Breast epithelium (tissue), 4 donors: Measurements from ENCODE around the gene BMP7. TPM values are rescaled to one million over a fixed set of nuclear protein-coding genes. Genes with fewer than 3 reads are reported as not detected.

ENCODE experiments used
- DNase-seq, 2 donors: peaks; one replicate each; pipeline ENCODE4 v3.0.0-alpha.2; 2019; ENCODE audit warnings: low spot score in 2 of 2
- H3K27ac ChIP-seq, 2 donors: fragments of 200-600 bp; sonication (generic) in 1 of 2; one replicate each; pipeline ENCODE4 v1.5.1; 2016 to 2019; ENCODE audit warnings: mild to moderate bottlenecking in 1 of 2
- H3K27me3 ChIP-seq, 2 donors: fragments of 200-600 bp; sonication (generic) in 1 of 2; one replicate each; pipeline versions ENCODE4 v1.5.1 to v1.6.0; 2017 to 2019; ENCODE audit warnings: control low read depth in 1 of 2, mild to moderate bottlenecking in 1 of 2
- H3K36me3 ChIP-seq: fragments of 200-600 bp; one replicate; pipeline ENCODE4 v1.5.1; 2019
- H3K4me1 ChIP-seq, 2 donors: fragments of 200-600 bp; sonication (generic); one replicate each; pipeline ENCODE4 v1.5.1; 2016 to 2019; ENCODE audit warnings: control low read depth in 1 of 2
- H3K4me3 ChIP-seq, 3 donors: fragments of 200-600 bp; sonication (generic); 1 replicate in 2 of 3; 2 replicates in 1 of 3; pipeline ENCODE4 v1.5.1; 2016 to 2019; ENCODE audit warnings: mild to moderate bottlenecking in 3 of 3, moderate library complexity in 2 of 3
- H3K9me3 ChIP-seq, 2 donors: fragments of 200-600 bp; sonication (generic) in 1 of 2; one replicate each; pipeline ENCODE4 v1.5.1; 2016 to 2019; ENCODE audit warnings: control low read depth in 1 of 2
- CTCF ChIP-seq, 3 donors: fragments of 450-650 bp; IDR thresholded peaks; one replicate each; pipeline ENCODE4 v1.5.1; 2016 to 2017; ENCODE audit warnings: antibody characterized with exemption in 3 of 3, mild to moderate bottlenecking in 3 of 3, moderate library complexity in 3 of 3
- POLR2A ChIP-seq: fragments of 450-650 bp; IDR thresholded peaks from one replicate; pipeline ENCODE4 v1.6.1; 2016; ENCODE audit warnings: antibody characterized with exemption, mild to moderate bottlenecking, moderate library complexity
- POLR2AphosphoS5 ChIP-seq, 3 donors: sonication (generic); formaldehyde crosslinking; IDR thresholded peaks; one replicate each; pipeline ENCODE4 v1.6.1; 2017; ENCODE audit warnings: antibody characterized with exemption in 3 of 3
- intact Hi-C: fragments of 100-400 bp; cut with DNase I; formaldehyde crosslinking; loops from one replicate; pipeline ENCODE4 v1.15.1; 2023; ENCODE audit warnings: low total_unique reads
- total RNA-seq, 3 donors: library from RNA; depleted of rRNA; stranded (reverse); fragments of >200 nt; gene quantifications; one replicate each; pipeline ENCODE4 v1.1.0, GENCODE V29; 2016

The BMP7 gene
- total RNA-seq, 3 donors from 2014 or later: 1.6 to 3.8 (median 1.8) TPM

DNA sequence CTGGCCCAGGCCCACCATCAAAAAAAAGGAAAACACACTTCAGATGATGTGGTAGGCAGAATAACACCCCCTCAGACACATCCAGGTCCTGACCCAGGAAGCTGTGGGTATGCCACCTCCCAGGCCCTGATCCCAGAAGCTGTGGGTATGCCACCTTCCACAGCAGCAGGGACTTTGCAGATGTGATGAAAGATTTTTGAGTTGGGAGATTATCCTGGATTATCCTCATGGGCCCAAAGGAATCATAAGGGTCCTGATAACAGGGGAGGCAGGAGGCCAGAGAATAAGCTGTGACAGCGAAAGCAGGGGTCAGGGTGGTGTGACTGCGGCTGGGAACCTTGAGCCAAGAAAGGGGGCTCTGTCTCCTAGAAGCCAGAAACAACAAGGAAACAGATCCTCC is 55.0 kb downstream of the BMP7 start:
- Histone ChIP-seq H3K27me3 (no peaks in the 10 kb centered on the region), H3K4me1 (no peaks in the 10 kb centered on the region), H3K36me3 (no peaks in the 10 kb centered on the region), H3K9me3 (peaks cover 0 to 6% of the 10 kb centered on the region in 2 donors), H3K4me3 (no peak overlapping the region), H3K27ac (no peak overlapping the region)
- DNase-seq: no peak
- TF ChIP-seq POLR2AphosphoS5 (IDR thresholded peaks at IDR 0.05) (no peak), POLR2A (no peak), CTCF (IDR thresholded peaks at IDR 0.05) (no peak)
- intact Hi-C loops: no loop called here

DNA sequence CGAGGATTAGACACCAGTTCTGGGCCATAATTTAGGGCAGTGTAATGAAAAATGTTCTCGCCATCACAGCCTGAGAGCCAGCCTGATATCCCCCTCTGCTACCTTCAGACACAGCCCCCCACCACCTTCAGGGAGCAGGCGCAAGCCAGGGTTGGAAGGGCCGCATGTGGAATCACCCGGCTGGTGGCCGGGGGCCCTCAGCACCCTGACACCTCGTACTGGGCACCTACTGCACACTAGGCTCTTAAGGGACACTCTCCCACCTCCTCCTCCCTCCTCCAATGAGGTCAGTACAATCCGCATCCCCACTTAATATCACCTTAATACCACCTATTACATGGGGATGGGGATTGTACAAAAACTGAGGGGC is 55.5 kb downstream of the BMP7 start:
- Histone ChIP-seq H3K4me1 (no peaks in the 10 kb centered on the region), H3K27ac (no peak overlapping the region), H3K27me3 (no peaks in the 10 kb centered on the region), H3K9me3 (peaks cover 0 to 6% of the 10 kb centered on the region in 2 donors), H3K4me3 (no peak overlapping the region), H3K36me3 (no peaks in the 10 kb centered on the region)
- DNase-seq: no peak
- TF ChIP-seq CTCF (IDR thresholded peaks at IDR 0.05): no peak
- TF ChIP-seq POLR2AphosphoS5 (IDR thresholded peaks at IDR 0.05): no peak
- TF ChIP-seq POLR2A: no peak
- intact Hi-C loops: no loop called here

- Histone ChIP-seq H3K4me3 (no peak overlapping the region), H3K9me3 (peaks cover 0 to 6% of the 10 kb centered on the region in 2 donors), H3K27ac (no peak overlapping the region), H3K4me1 (no peaks in the 10 kb centered on the region), H3K27me3 (no peaks in the 10 kb centered on the region), H3K36me3 (no peaks in the 10 kb centered on the region)
- DNase-seq: no peak
- intact Hi-C loops: no loop called here
- TF ChIP-seq CTCF (IDR thresholded peaks at IDR 0.05): no peak
- no peak for TF ChIP-seq POLR2A
- TF ChIP-seq POLR2AphosphoS5 (IDR thresholded peaks at IDR 0.05): no peak
Measured at GRCh38 chr20:57210054-57210910, 56.2 kb downstream of the BMP7 start.

DNA sequence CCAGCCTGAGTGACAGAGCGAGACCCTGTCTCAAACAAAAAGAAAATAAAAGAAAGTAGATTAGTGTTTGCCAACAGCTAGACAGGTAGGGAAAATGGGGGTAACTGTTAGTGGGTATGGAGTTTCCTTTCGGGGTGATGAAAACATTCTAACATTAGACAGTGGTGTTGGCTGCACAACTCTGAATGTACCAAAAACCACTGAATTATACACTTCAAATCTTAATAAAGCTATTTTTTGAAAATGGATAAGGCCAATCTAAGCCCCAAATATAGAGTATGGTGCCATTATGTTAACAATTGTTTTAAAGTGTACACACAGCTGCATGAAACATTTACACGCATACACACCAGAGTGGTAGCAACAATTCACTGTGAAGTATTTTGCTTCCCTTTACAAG is 57.0 kb downstream of the BMP7 start:
- no peak for DNase-seq
- H3K36me3 ChIP-seq: no peaks in the 10 kb centered on the region
- H3K4me1 ChIP-seq: no peaks in the 10 kb centered on the region
- H3K27ac ChIP-seq: no peak overlapping the region
- intact Hi-C loops: no loop called here
- no peaks in the 10 kb centered on the region for H3K27me3 ChIP-seq
- H3K9me3 ChIP-seq: peaks cover 0 to 6% of the 10 kb centered on the region in 2 donors
- TF ChIP-seq POLR2A (no peak), CTCF (IDR thresholded peaks at IDR 0.05) (no peak), POLR2AphosphoS5 (IDR thresholded peaks at IDR 0.05) (no peak)
- no peak overlapping the region for H3K4me3 ChIP-seq

DNA sequence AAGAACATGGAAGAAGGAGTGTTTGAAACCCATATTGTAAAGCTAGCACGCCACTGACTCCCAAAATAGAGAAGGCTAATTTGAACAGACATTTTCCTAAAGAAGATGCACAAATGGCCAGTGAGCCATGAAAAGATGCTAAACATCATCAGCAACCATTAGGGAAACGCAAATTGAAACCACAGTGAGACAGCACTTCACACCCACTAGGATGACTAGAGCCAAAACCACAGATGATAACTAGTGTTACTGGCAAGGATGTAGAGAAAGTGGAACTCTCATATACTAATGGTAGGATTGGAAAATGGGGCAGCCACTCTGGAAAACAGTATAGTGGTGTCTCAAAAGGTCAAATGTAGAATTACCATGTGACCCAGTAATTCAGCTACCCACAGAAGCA is 58.2 kb downstream of the BMP7 start:
- no peak overlapping the region for H3K27ac ChIP-seq
- intact Hi-C loops: no loop called here
- H3K9me3 ChIP-seq: peaks cover 0 to 6% of the 10 kb centered on the region in 2 donors
- H3K27me3 ChIP-seq: no peaks in the 10 kb centered on the region
- DNase-seq: no peak
- H3K36me3 ChIP-seq: no peaks in the 10 kb centered on the region
- no peaks in the 10 kb centered on the region for H3K4me1 ChIP-seq
- no peak overlapping the region for H3K4me3 ChIP-seq
- TF ChIP-seq CTCF (IDR thresholded peaks at IDR 0.05) (no peak), POLR2A (no peak), POLR2AphosphoS5 (IDR thresholded peaks at IDR 0.05) (no peak)
